ENCODE data around the gene CUX1. TPM values are rescaled to one million over a fixed set of nuclear protein-coding genes. Genes with fewer than 3 reads are reported as not detected.

Gene CUX1
- total RNA-seq, 1 donor from 2014 or later = 56.5 TPM

- DNase-seq = no peak
- peaks cover 7% of the 10 kb centered on the region for H3K4me1 Mint-ChIP-seq (ENCODE audit: low read depth, unreplicated experiment)
- H3K4me3 Mint-ChIP-seq (ENCODE audit: unreplicated experiment) = no peak overlapping the region
- no peaks in the 10 kb centered on the region for H3K9me3 Mint-ChIP-seq (ENCODE audit: unreplicated experiment)
- H3K27ac Mint-ChIP-seq (ENCODE audit: unreplicated experiment) = no peak overlapping the region
- H3K27me3 Mint-ChIP-seq (ENCODE audit: unreplicated experiment) = peaks cover 5% of the 10 kb centered on the region
- no peak for TF ChIP-seq CTCF (IDR thresholded peaks at IDR 0.05; ENCODE audit: partially characterized antibody, unreplicated experiment)
- H3K36me3 Mint-ChIP-seq (ENCODE audit: unreplicated experiment) = no peaks in the 10 kb centered on the region
Measured at GRCh38 chr7:102190776-102191350, 373.4 kb downstream of the CUX1 start.

- peaks cover 5% of the 10 kb centered on the region for H3K27me3 Mint-ChIP-seq (ENCODE audit: unreplicated experiment)
- peak overlapping the region; percentile 29 for H3K27ac Mint-ChIP-seq (ENCODE audit: unreplicated experiment)
- no peaks in the 10 kb centered on the region for H3K36me3 Mint-ChIP-seq (ENCODE audit: unreplicated experiment)
- peaks cover 2% of the 10 kb centered on the region for H3K9me3 Mint-ChIP-seq (ENCODE audit: unreplicated experiment)
- no peak overlapping the region for H3K4me3 Mint-ChIP-seq (ENCODE audit: unreplicated experiment)
- DNase-seq = no peak
- H3K4me1 Mint-ChIP-seq (ENCODE audit: low read depth, unreplicated experiment) = peaks cover 7% of the 10 kb centered on the region
- no peak for TF ChIP-seq CTCF (IDR thresholded peaks at IDR 0.05; ENCODE audit: partially characterized antibody, unreplicated experiment)
Measured at GRCh38 chr7:102191556-102192379, 374.3 kb downstream of the CUX1 start.

GRCh38 chr7:102192790-102193189 lies 375.4 kb downstream of the CUX1 start:
- no peak overlapping the region for H3K27ac Mint-ChIP-seq (ENCODE audit: unreplicated experiment)
- no peak overlapping the region for H3K4me3 Mint-ChIP-seq (ENCODE audit: unreplicated experiment)
- no peak for TF ChIP-seq CTCF (IDR thresholded peaks at IDR 0.05; ENCODE audit: partially characterized antibody, unreplicated experiment)
- H3K4me1 Mint-ChIP-seq (ENCODE audit: low read depth, unreplicated experiment) = peaks cover 7% of the 10 kb centered on the region
- no peaks in the 10 kb centered on the region for H3K36me3 Mint-ChIP-seq (ENCODE audit: unreplicated experiment)
- peaks cover 7% of the 10 kb centered on the region for H3K27me3 Mint-ChIP-seq (ENCODE audit: unreplicated experiment)
- peaks cover 2% of the 10 kb centered on the region for H3K9me3 Mint-ChIP-seq (ENCODE audit: unreplicated experiment)
- no peak for DNase-seq

- no peak for TF ChIP-seq CTCF (IDR thresholded peaks at IDR 0.05; ENCODE audit: partially characterized antibody, unreplicated experiment)
- peaks cover 9% of the 10 kb centered on the region for H3K4me1 Mint-ChIP-seq (ENCODE audit: low read depth, unreplicated experiment)
- no peak for DNase-seq
- H3K9me3 Mint-ChIP-seq (ENCODE audit: unreplicated experiment) = peaks cover 2% of the 10 kb centered on the region
- H3K27ac Mint-ChIP-seq (ENCODE audit: unreplicated experiment) = no peak overlapping the region
- no peak overlapping the region for H3K4me3 Mint-ChIP-seq (ENCODE audit: unreplicated experiment)
- peaks cover 7% of the 10 kb centered on the region for H3K27me3 Mint-ChIP-seq (ENCODE audit: unreplicated experiment)
- H3K36me3 Mint-ChIP-seq (ENCODE audit: unreplicated experiment) = no peaks in the 10 kb centered on the region
Measured at GRCh38 chr7:102193806-102194205, 376.4 kb downstream of the CUX1 start.

- H3K4me1 Mint-ChIP-seq (ENCODE audit: low read depth, unreplicated experiment) = peaks cover 9% of the 10 kb centered on the region
- DNase-seq = no peak
- peaks cover 6% of the 10 kb centered on the region for H3K27me3 Mint-ChIP-seq (ENCODE audit: unreplicated experiment)
- H3K4me3 Mint-ChIP-seq (ENCODE audit: unreplicated experiment) = no peak overlapping the region
- TF ChIP-seq CTCF (IDR thresholded peaks at IDR 0.05; ENCODE audit: partially characterized antibody, unreplicated experiment) = no peak
- H3K27ac Mint-ChIP-seq (ENCODE audit: unreplicated experiment) = no peak overlapping the region
- H3K36me3 Mint-ChIP-seq (ENCODE audit: unreplicated experiment) = no peaks in the 10 kb centered on the region
- H3K9me3 Mint-ChIP-seq (ENCODE audit: unreplicated experiment) = peaks cover 10% of the 10 kb centered on the region
Measured at GRCh38 chr7:102195361-102195760, 377.9 kb downstream of the CUX1 start.
